Measurements from ENCODE around the gene NEGR1.

NEGR1 gene

GRCh38 chr1:71737768-71738167, 544.6 kb downstream of the NEGR1 start:
- Histone ChIP-seq H3K27ac (ENCODE audit: low read depth, low read length) (no peak overlapping the region), H3K4me3 (ENCODE audit: low read depth, low read length) (no peak overlapping the region), H3K4me1 (ENCODE audit: control insufficient read depth, insufficient read depth, low read length, unreplicated experiment) (no peaks in the 10 kb centered on the region), H3K36me3 (ENCODE audit: insufficient read depth, low read length) (no peaks in the 10 kb centered on the region), H3K27me3 (ENCODE audit: insufficient read depth, low read length) (no peaks in the 10 kb centered on the region), H3K79me2 (ENCODE audit: control insufficient read depth, insufficient read depth, low read length, unreplicated experiment) (no peaks in the 10 kb centered on the region), H2AFZ (ENCODE audit: low read length, unreplicated experiment) (no peak overlapping the region)

GRCh38 chr1:71733121-71733520, 549.2 kb downstream of the NEGR1 start:
- no peak overlapping the region for H3K4me3 ChIP-seq (ENCODE audit: low read depth, low read length)
- H3K27ac ChIP-seq (ENCODE audit: low read depth, low read length), result no peak overlapping the region

GRCh38 chr1:71721532-71721931, 560.8 kb downstream of the NEGR1 start:
- Histone ChIP-seq H3K27me3 (ENCODE audit: insufficient read depth, low read length) (no peaks in the 10 kb centered on the region), H3K36me3 (ENCODE audit: insufficient read depth, low read length) (no peaks in the 10 kb centered on the region), H3K4me1 (ENCODE audit: control insufficient read depth, insufficient read depth, low read length, unreplicated experiment) (no peaks in the 10 kb centered on the region), H3K4me3 (ENCODE audit: low read depth, low read length) (no peak overlapping the region), H3K27ac (ENCODE audit: low read depth, low read length) (no peak overlapping the region), H3K79me2 (ENCODE audit: control insufficient read depth, insufficient read depth, low read length, unreplicated experiment) (no peaks in the 10 kb centered on the region), H2AFZ (ENCODE audit: low read length, unreplicated experiment) (no peak overlapping the region)

More at GRCh38 chr1:71733121-71733520, 549.2 kb downstream of the NEGR1 start:
- H3K27me3 ChIP-seq (ENCODE audit: insufficient read depth, low read length), result no peaks in the 10 kb centered on the region
- no peaks in the 10 kb centered on the region for H3K36me3 ChIP-seq (ENCODE audit: insufficient read depth, low read length)
- no peak overlapping the region for H2AFZ ChIP-seq (ENCODE audit: low read length, unreplicated experiment)
- H3K79me2 ChIP-seq (ENCODE audit: control insufficient read depth, insufficient read depth, low read length, unreplicated experiment), result no peaks in the 10 kb centered on the region
- no peaks in the 10 kb centered on the region for H3K4me1 ChIP-seq (ENCODE audit: control insufficient read depth, insufficient read depth, low read length, unreplicated experiment)

- Histone ChIP-seq H3K27ac (ENCODE audit: low read depth, low read length) (no peak overlapping the region), H3K4me3 (ENCODE audit: low read depth, low read length) (no peak overlapping the region), H3K4me1 (ENCODE audit: control insufficient read depth, insufficient read depth, low read length, unreplicated experiment) (no peaks in the 10 kb centered on the region), H3K36me3 (ENCODE audit: insufficient read depth, low read length) (no peaks in the 10 kb centered on the region), H3K27me3 (ENCODE audit: insufficient read depth, low read length) (no peaks in the 10 kb centered on the region), H3K79me2 (ENCODE audit: control insufficient read depth, insufficient read depth, low read length, unreplicated experiment) (no peaks in the 10 kb centered on the region), H2AFZ (ENCODE audit: low read length, unreplicated experiment) (no peak overlapping the region)
These were observed 563.0 kb downstream of the NEGR1 start for GRCh38 chr1:71719330-71719729.

GRCh38 chr1:71717186-71717585, 565.2 kb downstream of the NEGR1 start:
- H2AFZ ChIP-seq (ENCODE audit: low read length, unreplicated experiment), result no peak overlapping the region
- H3K4me1 ChIP-seq (ENCODE audit: control insufficient read depth, insufficient read depth, low read length, unreplicated experiment), result no peaks in the 10 kb centered on the region
- H3K4me3 ChIP-seq (ENCODE audit: low read depth, low read length), result no peak overlapping the region
- no peaks in the 10 kb centered on the region for H3K36me3 ChIP-seq (ENCODE audit: insufficient read depth, low read length)
- H3K79me2 ChIP-seq (ENCODE audit: control insufficient read depth, insufficient read depth, low read length, unreplicated experiment), result no peaks in the 10 kb centered on the region
- no peaks in the 10 kb centered on the region for H3K27me3 ChIP-seq (ENCODE audit: insufficient read depth, low read length)
- no peak overlapping the region for H3K27ac ChIP-seq (ENCODE audit: low read depth, low read length)

GRCh38 chr1:71711456-71711855, 570.9 kb downstream of the NEGR1 start:
- no peaks in the 10 kb centered on the region for H3K4me1 ChIP-seq (ENCODE audit: control insufficient read depth, insufficient read depth, low read length, unreplicated experiment)
- no peaks in the 10 kb centered on the region for H3K36me3 ChIP-seq (ENCODE audit: insufficient read depth, low read length)
- H3K79me2 ChIP-seq (ENCODE audit: control insufficient read depth, insufficient read depth, low read length, unreplicated experiment), result no peaks in the 10 kb centered on the region
- no peaks in the 10 kb centered on the region for H3K27me3 ChIP-seq (ENCODE audit: insufficient read depth, low read length)
- H3K27ac ChIP-seq (ENCODE audit: low read depth, low read length), result no peak overlapping the region
- no peak overlapping the region for H3K4me3 ChIP-seq (ENCODE audit: low read depth, low read length)
- H2AFZ ChIP-seq (ENCODE audit: low read length, unreplicated experiment), result no peak overlapping the region

- no peak overlapping the region for H3K4me3 ChIP-seq (ENCODE audit: low read depth, low read length)
- no peaks in the 10 kb centered on the region for H3K27me3 ChIP-seq (ENCODE audit: insufficient read depth, low read length)
- no peaks in the 10 kb centered on the region for H3K79me2 ChIP-seq (ENCODE audit: control insufficient read depth, insufficient read depth, low read length, unreplicated experiment)
- no peak overlapping the region for H3K27ac ChIP-seq (ENCODE audit: low read depth, low read length)
- H3K36me3 ChIP-seq (ENCODE audit: insufficient read depth, low read length), result no peaks in the 10 kb centered on the region
- no peak overlapping the region for H2AFZ ChIP-seq (ENCODE audit: low read length, unreplicated experiment)
- H3K4me1 ChIP-seq (ENCODE audit: control insufficient read depth, insufficient read depth, low read length, unreplicated experiment), result no peaks in the 10 kb centered on the region
These were observed 576.2 kb downstream of the NEGR1 start for GRCh38 chr1:71706029-71706671.

GRCh38 chr1:71698186-71698585, 584.2 kb downstream of the NEGR1 start:
- Histone ChIP-seq H3K27me3 (ENCODE audit: insufficient read depth, low read length) (no peaks in the 10 kb centered on the region), H3K27ac (ENCODE audit: low read depth, low read length) (no peak overlapping the region), H3K4me3 (ENCODE audit: low read depth, low read length) (no peak overlapping the region), H3K4me1 (ENCODE audit: control insufficient read depth, insufficient read depth, low read length, unreplicated experiment) (no peaks in the 10 kb centered on the region), H3K36me3 (ENCODE audit: insufficient read depth, low read length) (no peaks in the 10 kb centered on the region), H2AFZ (ENCODE audit: low read length, unreplicated experiment) (no peak overlapping the region), H3K79me2 (ENCODE audit: control insufficient read depth, insufficient read depth, low read length, unreplicated experiment) (no peaks in the 10 kb centered on the region)

- no peak overlapping the region for H2AFZ ChIP-seq (ENCODE audit: low read length, unreplicated experiment)
- H3K27me3 ChIP-seq (ENCODE audit: insufficient read depth, low read length), result no peaks in the 10 kb centered on the region
- H3K79me2 ChIP-seq (ENCODE audit: control insufficient read depth, insufficient read depth, low read length, unreplicated experiment), result no peaks in the 10 kb centered on the region
- H3K4me3 ChIP-seq (ENCODE audit: low read depth, low read length), result no peak overlapping the region
- no peak overlapping the region for H3K27ac ChIP-seq (ENCODE audit: low read depth, low read length)
- no peaks in the 10 kb centered on the region for H3K4me1 ChIP-seq (ENCODE audit: control insufficient read depth, insufficient read depth, low read length, unreplicated experiment)
- H3K36me3 ChIP-seq (ENCODE audit: insufficient read depth, low read length), result no peaks in the 10 kb centered on the region
These were observed 586.5 kb downstream of the NEGR1 start for GRCh38 chr1:71695821-71696220.

GRCh38 chr1:71695084-71695483, 587.3 kb downstream of the NEGR1 start:
- Histone ChIP-seq H3K27ac (ENCODE audit: low read depth, low read length) (no peak overlapping the region), H3K4me3 (ENCODE audit: low read depth, low read length) (no peak overlapping the region), H3K27me3 (ENCODE audit: insufficient read depth, low read length) (no peaks in the 10 kb centered on the region), H3K4me1 (ENCODE audit: control insufficient read depth, insufficient read depth, low read length, unreplicated experiment) (no peaks in the 10 kb centered on the region), H3K36me3 (ENCODE audit: insufficient read depth, low read length) (no peaks in the 10 kb centered on the region), H3K79me2 (ENCODE audit: control insufficient read depth, insufficient read depth, low read length, unreplicated experiment) (no peaks in the 10 kb centered on the region), H2AFZ (ENCODE audit: low read length, unreplicated experiment) (no peak overlapping the region)

- no peaks in the 10 kb centered on the region for H3K4me1 ChIP-seq (ENCODE audit: control insufficient read depth, insufficient read depth, low read length, unreplicated experiment)
- H3K79me2 ChIP-seq (ENCODE audit: control insufficient read depth, insufficient read depth, low read length, unreplicated experiment), result no peaks in the 10 kb centered on the region
- H3K4me3 ChIP-seq (ENCODE audit: low read depth, low read length), result no peak overlapping the region
- H2AFZ ChIP-seq (ENCODE audit: low read length, unreplicated experiment), result no peak overlapping the region
- H3K27me3 ChIP-seq (ENCODE audit: insufficient read depth, low read length), result no peaks in the 10 kb centered on the region
- no peak overlapping the region for H3K27ac ChIP-seq (ENCODE audit: low read depth, low read length)
- no peaks in the 10 kb centered on the region for H3K36me3 ChIP-seq (ENCODE audit: insufficient read depth, low read length)
These were observed 588.8 kb downstream of the NEGR1 start for GRCh38 chr1:71693581-71693980.

Data from ACC112 (cell line).